CD14-positive monocyte (primary cell): Measurements from ENCODE around the gene ABCA7. TPM values are rescaled to one million over a fixed set of nuclear protein-coding genes. Genes with fewer than 3 reads are reported as not detected.

ENCODE experiments used
- DNase-seq, 3 donors: peaks; one replicate each; pipeline ENCODE4 v3.0.0-alpha.2; 2011 to 2022
- H2AFZ ChIP-seq: 2 replicates; pipeline ENCODE4 v1.6.0; 2012; ENCODE audit warnings: mild to moderate bottlenecking, low read depth, low read length, inconsistent platforms; ENCODE audit not compliant: insufficient read depth, poor library complexity, severe bottlenecking
- H3K27ac ChIP-seq, 2 donors: 1 replicate in 1 of 2; 2 replicates in 1 of 2; pipeline ENCODE4 v1.5.1; 2012 to 2013; ENCODE audit warnings: low read length in 2 of 2, control low read depth in 1 of 2, inconsistent platforms in 1 of 2, low read depth in 1 of 2, mild to moderate bottlenecking in 1 of 2
- H3K27me3 ChIP-seq, 2 donors: one replicate each; pipeline versions ENCODE4 v1.6.0 to v1.6.1; 2011 to 2013; ENCODE audit warnings: low read length in 2 of 2; ENCODE audit not compliant: control insufficient read depth in 2 of 2, insufficient read depth in 2 of 2
- H3K36me3 ChIP-seq, 2 donors: replicated peaks in 1 of 2; 1 replicate in 1 of 2; 2 replicates in 1 of 2; pipeline versions ENCODE4 v1.5.1 to v1.6.1; 2012 to 2013; ENCODE audit warnings: low read length in 2 of 2, control low read depth in 1 of 2, inconsistent platforms in 1 of 2, mild to moderate bottlenecking in 1 of 2; ENCODE audit not compliant: insufficient read depth in 2 of 2, control insufficient read depth in 1 of 2
- H3K4me1 ChIP-seq, 2 donors: 1 replicate in 1 of 2; 2 replicates in 1 of 2; pipeline versions ENCODE4 v1.5.1 to v1.6.1; 2012 to 2013; ENCODE audit warnings: low read length in 2 of 2, control low read depth in 1 of 2, inconsistent platforms in 1 of 2, mild to moderate bottlenecking in 1 of 2, moderate library complexity in 1 of 2; ENCODE audit not compliant: insufficient read depth in 2 of 2, control insufficient read depth in 1 of 2
- H3K4me2 ChIP-seq: replicated peaks from 2 replicates; pipeline ENCODE3; 2012; ENCODE audit warnings: low read length, moderate library complexity, mild to moderate bottlenecking; ENCODE audit not compliant: poor library complexity, severe bottlenecking; ENCODE audit errors: extremely low read depth
- H3K4me3 ChIP-seq, 3 experiments: fragments of 200-600 bp in 1 of 3; sonication (generic) in 1 of 3; replicated peaks in 1 of 3; 1 replicate in 2 of 3; 2 replicates in 1 of 3; pipeline ENCODE4 v1.5.1; 2011 to 2013; ENCODE audit warnings: low read length in 3 of 3, mild to moderate bottlenecking in 3 of 3, control low read depth in 2 of 3, low read depth in 2 of 3, inconsistent platforms in 1 of 3, moderate library complexity in 1 of 3
- H3K79me2 ChIP-seq: 2 replicates; pipeline ENCODE4 v1.6.0; 2012; ENCODE audit warnings: mild to moderate bottlenecking, control low read depth, inconsistent platforms, low read length, moderate library complexity; ENCODE audit not compliant: insufficient read depth
- H3K9ac ChIP-seq: 2 replicates; pipeline ENCODE4 v1.6.0; 2017; ENCODE audit warnings: low read length, mild to moderate bottlenecking; ENCODE audit not compliant: insufficient read depth, poor library complexity, severe bottlenecking
- H3K9me3 ChIP-seq, 2 donors: replicated peaks in 1 of 2; 1 replicate in 1 of 2; 2 replicates in 1 of 2; pipeline versions ENCODE4 v1.5.1 to v1.6.1; 2012 to 2013; ENCODE audit warnings: low read length in 2 of 2, control low read depth in 1 of 2; ENCODE audit not compliant: control insufficient read depth in 1 of 2, insufficient read depth in 1 of 2
- H4K20me1 ChIP-seq: 2 replicates; pipeline ENCODE4 v1.6.0; 2012; ENCODE audit warnings: mild to moderate bottlenecking, low read length, control low read depth, moderate library complexity; ENCODE audit not compliant: insufficient read depth
- H3K27ac Mint-ChIP-seq, 7 donors: one replicate each; pipeline ENCODE4 v1.8.0; 2020; ENCODE audit warnings: mild to moderate bottlenecking in 7 of 7, mixed read lengths in 7 of 7, moderate library complexity in 6 of 7, inconsistent platforms in 2 of 7
- H3K27me3 Mint-ChIP-seq, 3 donors: one replicate each; pipeline ENCODE4 v1.8.0; 2021 to 2022; ENCODE audit warnings: low read depth in 3 of 3, mild to moderate bottlenecking in 3 of 3, mixed read lengths in 3 of 3, moderate library complexity in 3 of 3, inconsistent platforms in 1 of 3
- H3K36me3 Mint-ChIP-seq, 2 donors: one replicate each; pipeline ENCODE4 v1.8.0; 2020; ENCODE audit warnings: mixed read lengths in 2 of 2, inconsistent platforms in 1 of 2, mild to moderate bottlenecking in 1 of 2
- H3K4me1 Mint-ChIP-seq: one replicate; pipeline ENCODE4 v1.8.0; 2020; ENCODE audit warnings: mild to moderate bottlenecking, mixed read lengths
- H3K4me3 Mint-ChIP-seq, 2 donors: one replicate each; pipeline ENCODE4 v1.8.0; 2020; ENCODE audit warnings: mild to moderate bottlenecking in 2 of 2, mixed read lengths in 2 of 2, moderate library complexity in 1 of 2
- H3K9me3 Mint-ChIP-seq, 7 donors: one replicate each; pipeline ENCODE4 v1.8.0; 2020 to 2022; ENCODE audit warnings: mixed read lengths in 7 of 7, mild to moderate bottlenecking in 6 of 7, moderate library complexity in 6 of 7, inconsistent platforms in 2 of 7
- CTCF ChIP-seq: fragments of 200-600 bp; IDR thresholded peaks from one replicate; pipeline ENCODE4 v1.8.0; 2022; ENCODE audit warnings: antibody characterized with exemption, mild to moderate bottlenecking
- WGBS: methylation state at CpG from one replicate; pipeline ENCODE4 v1.1.5; 2013; ENCODE audit warnings: missing lambda C conversion rate; ENCODE audit not compliant: insufficient coverage; 5-methylcytosine and 5-hydroxymethylcytosine counted together
- intact Hi-C, 2 donors: fragments of 100-400 bp; cut with micrococcal nuclease; formaldehyde crosslinking; loops; one replicate each; pipeline versions ENCODE4 v1.15.0 to v1.15.1; 2023
- polyA plus RNA-seq, 3 donors: library from polyadenylated mRNA; depleted of rRNA in 1 of 3; unstranded in 2 of 3; stranded (reverse) in 1 of 3; fragments of 300-500 nt in 2 of 3; fragments of >200 nt in 1 of 3; fragmentation: Illumina TruSeq in 2 of 3; gene quantifications; 1 replicate in 2 of 3; 2 replicates in 1 of 3; pipeline ENCODE4 v1.2.3, GENCODE V29; 2012 to 2021

The ABCA7 gene
- polyA plus RNA-seq, 3 donors, result 1.7 to 104 (median 7.8) TPM

- WGBS, result 59% methylated on average over 14 of the region's 22 CpGs
- peak overlapping the region; percentile 87 for H3K4me2 ChIP-seq
- H3K27me3 Mint-ChIP-seq, result peaks cover 0 to 1% (median 0%) of the 10 kb centered on the region in 3 donors
- H3K9me3 Mint-ChIP-seq, result peaks cover 0 to 4% (median 0%) of the 10 kb centered on the region in 7 donors
- H3K36me3 ChIP-seq, result peaks cover 23 to 31% of the 10 kb centered on the region in 2 donors
- peaks cover 38% of the 10 kb centered on the region for H4K20me1 ChIP-seq
- no peaks in the 10 kb centered on the region for H3K9me3 ChIP-seq
- peak overlapping the region; percentile 48 for H2AFZ ChIP-seq
- peaks cover 57% of the 10 kb centered on the region for H3K4me1 Mint-ChIP-seq
- peak overlapping the region; percentile 89 to 97 (median 95) for H3K27ac Mint-ChIP-seq
- intact Hi-C loops, result loop anchor here in 1 of 2 donors (2.0 to 5.0 kb wide), 2 partner anchors 14 to 33 kb away; no protein-coding TSS in a partner anchor
- H3K4me3 Mint-ChIP-seq, result peak overlapping the region; percentile 89 to 98
- DNase-seq, result no peak
- H3K9ac ChIP-seq, result no peak overlapping the region
- H3K27ac ChIP-seq, result peak overlapping the region; percentile 78 to 79
- TF ChIP-seq CTCF, result no peak
- H3K4me1 ChIP-seq, result peaks cover 49 to 68% of the 10 kb centered on the region in 2 donors
- peak overlapping the region; percentile 51 to 92 (median 73) for H3K4me3 ChIP-seq
- no peaks in the 10 kb centered on the region for H3K27me3 ChIP-seq
- H3K79me2 ChIP-seq, result peaks cover 41% of the 10 kb centered on the region
- H3K36me3 Mint-ChIP-seq, result peaks cover 28 to 43% of the 10 kb centered on the region in 2 donors
Observed at GRCh38 chr19:1038978-1039645, 795 bp upstream of the ABCA7 start.

GRCh38 chr19:1040476-1041271 lies 767 bp downstream of the ABCA7 start:
- Histone ChIP-seq H3K9ac (peak overlapping the region; percentile 36), H3K4me2 (peak overlapping the region; percentile 87), H4K20me1 (peaks cover 33% of the 10 kb centered on the region), H3K27me3 (no peaks in the 10 kb centered on the region), H3K4me3 (peak overlapping the region; percentile 51 to 92 (median 73)), H3K4me1 (peaks cover 49 to 62% of the 10 kb centered on the region in 2 donors), H3K27ac (peak overlapping the region; percentile 10 to 79), H3K9me3 (no peaks in the 10 kb centered on the region), H2AFZ (peak overlapping the region; percentile 55), H3K79me2 (peaks cover 41% of the 10 kb centered on the region), H3K36me3 (peaks cover 31 to 37% of the 10 kb centered on the region in 2 donors)
- H3K9me3 Mint-ChIP-seq, result peaks cover 0 to 4% (median 0%) of the 10 kb centered on the region in 7 donors
- H3K27ac Mint-ChIP-seq, result peak overlapping the region; percentile 71 to 97 (median 88)
- peaks cover 0 to 1% (median 1%) of the 10 kb centered on the region in 3 donors for H3K27me3 Mint-ChIP-seq
- WGBS, result 2% methylated on average over 27 of the region's 27 CpGs
- intact Hi-C loops, result loop anchor here in 1 of 2 donors (2.0 to 5.0 kb wide), 2 partner anchors 20 to 37 kb away; partner anchors contain the start of genes RNU6-2 and TMEM259
- H3K4me3 Mint-ChIP-seq, result peak overlapping the region; percentile 89 to 98
- no peak for TF ChIP-seq CTCF
- peak; percentile 85 to 88 (median 88) for DNase-seq
- H3K36me3 Mint-ChIP-seq, result peaks cover 34 to 49% of the 10 kb centered on the region in 2 donors
- H3K4me1 Mint-ChIP-seq, result peaks cover 53% of the 10 kb centered on the region
